HepG2 (cell line): ENCODE measurements around the gene AKAIN1. TPM values are rescaled to one million over a fixed set of nuclear protein-coding genes. Genes with fewer than 3 reads are reported as not detected.

Source experiments
- ATAC-seq: fragments of 200-7000 bp; cut with Tn5 transposase; 3 replicates; pipeline ENCODE4 v1.9.1; 2020; ENCODE audit warnings: mild to moderate bottlenecking, moderate library complexity
- BruUV-seq: library from RNA; stranded (reverse); fragments of 400-500 nt; replicated peaks from 2 replicates; lab custom pipeline; 2021; lab: Mats Ljungman, UMichigan
- CTCF ChIA-PET: fragments of 300-600 bp; formaldehyde crosslinking; extraction: SDS; loops from one replicate; lab custom pipeline; 2021; ENCODE audit warnings: low total read pairs, inconsistent platforms, low intra/inter-chr PET ratio; lab: Yijun Ruan, JAX
- POLR2A ChIA-PET: fragments of 350-600 bp; sonication (Branson Sonifier 250); formaldehyde crosslinking; loops from one replicate; lab custom pipeline; 2020; ENCODE audit warnings: antibody characterized with exemption, inconsistent platforms; lab: Yijun Ruan, JAX
- DNase-seq: peaks from one replicate; pipeline ENCODE4 v3.0.0-alpha.2; 2015; ENCODE audit warnings: low spot score
- FAIRE-seq: peaks from 3 replicates; lab custom pipeline; 2011; peaks lifted over from hg19 to GRCh38; lab: Jason Lieb, UNC
- H2AFZ ChIP-seq: one replicate; pipeline ENCODE4 v1.6.1; 2011; ENCODE audit warnings: low read length, inconsistent platforms
- H3K27ac ChIP-seq: fragments of 300-600 bp; 3 replicates; pipeline ENCODE4 v1.8.0; 2011; ENCODE audit warnings: mixed run types, mild to moderate bottlenecking, mixed read lengths, low read length, inconsistent platforms; ENCODE audit not compliant: insufficient read depth; ENCODE audit errors: extremely low read length
- H3K27me3 ChIP-seq, 2 experiments: fragments of 200-600 bp in 1 of 2; 2 replicates in 1 of 2; 3 replicates in 1 of 2; pipeline versions ENCODE4 v1.6.0 to v1.8.0; 2011; ENCODE audit warnings: low read length in 2 of 2, mild to moderate bottlenecking in 2 of 2, moderate library complexity in 2 of 2, inconsistent platforms in 1 of 2; ENCODE audit not compliant: insufficient read depth in 2 of 2, control insufficient read depth in 1 of 2
- H3K36me3 ChIP-seq, 2 experiments: fragments of 200-600 bp in 1 of 2; replicated peaks in 1 of 2; 2 replicates in 1 of 2; 3 replicates in 1 of 2; pipeline versions ENCODE4 v1.5.1 to v1.8.0; 2011; ENCODE audit warnings: low read length in 2 of 2, inconsistent platforms in 1 of 2; ENCODE audit not compliant: insufficient read depth in 2 of 2, control insufficient read depth in 1 of 2
- H3K4me1 ChIP-seq: 2 replicates; pipeline ENCODE4 v1.5.1; 2012; ENCODE audit warnings: low read length, inconsistent platforms; ENCODE audit not compliant: insufficient read depth
- H3K4me2 ChIP-seq: 2 replicates; pipeline ENCODE4 v1.6.0; 2011; ENCODE audit warnings: low read depth, low read length, inconsistent platforms
- H3K4me3 ChIP-seq, 3 experiments: fragments of 200-600 bp in 1 of 3; sonication (generic), shearing (Covaris generic) in 1 of 3; replicated peaks in 1 of 3; 2 replicates each; pipeline ENCODE4 v1.5.1; 2011 to 2016; ENCODE audit warnings: low read length in 3 of 3, inconsistent platforms in 2 of 3, low read depth in 2 of 3, mild to moderate bottlenecking in 2 of 3, control low read depth in 1 of 3, mixed read lengths in 1 of 3; ENCODE audit not compliant: insufficient read depth in 1 of 3
- H3K79me2 ChIP-seq: one replicate; pipeline ENCODE4 v1.6.1; 2011; ENCODE audit warnings: low read length, inconsistent platforms; ENCODE audit not compliant: insufficient read depth
- H3K9ac ChIP-seq: 2 replicates; pipeline ENCODE4 v1.6.0; 2011; ENCODE audit warnings: mild to moderate bottlenecking, low read depth, low read length, inconsistent platforms; ENCODE audit not compliant: insufficient read depth
- H3K9me3 ChIP-seq: 2 replicates; pipeline ENCODE4 v1.5.1; 2012; ENCODE audit warnings: mild to moderate bottlenecking, low read length
- H4K20me1 ChIP-seq: 2 replicates; pipeline ENCODE4 v1.6.0; 2011; ENCODE audit warnings: inconsistent platforms, mild to moderate bottlenecking, low read length, moderate library complexity; ENCODE audit not compliant: insufficient read depth
- ATF1 ChIP-seq: IDR thresholded peaks from 2 replicates; pipeline ENCODE4 v1.6.1; 2016; ENCODE audit warnings: mild to moderate bottlenecking, control low read depth
- CC2D1A ChIP-seq: sonication (generic); formaldehyde crosslinking; IDR thresholded peaks from 2 replicates; pipeline ENCODE4 v1.8.1; 2023; ENCODE audit warnings: mild to moderate bottlenecking, missing genetic modification reagents
- EEA1 ChIP-seq: sonication (generic); formaldehyde crosslinking; IDR thresholded peaks from 2 replicates; pipeline ENCODE4 v1.5.1; 2020; ENCODE audit warnings: mild to moderate bottlenecking, missing genetic modification reagents, borderline replicate concordance
- ERF ChIP-seq: IDR thresholded peaks from 2 replicates; pipeline ENCODE4 v1.6.1; 2018; ENCODE audit warnings: missing biosample characterization, missing genetic modification reagents
- HOXA9 ChIP-seq: sonication (generic); formaldehyde crosslinking; IDR thresholded peaks from 2 replicates; pipeline ENCODE4 v1.8.1; 2022; ENCODE audit warnings: missing genetic modification reagents, mild to moderate bottlenecking, moderate library complexity, borderline replicate concordance
- IRF2 ChIP-seq: IDR thresholded peaks from 2 replicates; pipeline ENCODE4 v1.6.1; 2018; ENCODE audit warnings: missing genetic modification reagents, missing compliant biosample characterization
- KDM6A ChIP-seq: IDR thresholded peaks from 2 replicates; pipeline ENCODE4 v1.6.1; 2016; ENCODE audit warnings: low read depth
- KLF9 ChIP-seq: IDR thresholded peaks from 2 replicates; pipeline ENCODE4 v1.6.1; 2016; ENCODE audit warnings: low read depth
- NCOA5 ChIP-seq: sonication (generic); formaldehyde crosslinking; IDR thresholded peaks from 2 replicates; pipeline ENCODE4 v1.4.0; 2020; ENCODE audit warnings: missing genetic modification reagents
- RARG ChIP-seq: sonication (generic); formaldehyde crosslinking; IDR thresholded peaks from 2 replicates; pipeline ENCODE4 v1.4.0; 2020; ENCODE audit warnings: low read depth, mild to moderate bottlenecking, missing genetic modification reagents
- RELA ChIP-seq: sonication (generic); formaldehyde crosslinking; IDR thresholded peaks from 2 replicates; pipeline ENCODE4 v1.4.0; 2020; ENCODE audit warnings: missing genetic modification reagents
- TEAD2 ChIP-seq: sonication (generic); formaldehyde crosslinking; IDR thresholded peaks from 2 replicates; pipeline ENCODE4 v1.9.0; 2021; ENCODE audit warnings: missing genetic modification reagents
- ZMAT3 ChIP-seq: sonication (generic); formaldehyde crosslinking; conservative IDR thresholded peaks from 2 replicates; pipeline ENCODE4 v1.7.0; 2021; ENCODE audit warnings: missing genetic modification reagents
- ZNF326 ChIP-seq: sonication (generic); formaldehyde crosslinking; IDR thresholded peaks from 2 replicates; pipeline ENCODE4 v1.4.0; 2020; ENCODE audit warnings: missing genetic modification reagents, borderline replicate concordance
- ZNF432 ChIP-seq: sonication (generic); formaldehyde crosslinking; IDR thresholded peaks from 2 replicates; pipeline ENCODE4 v1.5.0; 2020; ENCODE audit warnings: missing genetic modification reagents, mild to moderate bottlenecking, borderline replicate concordance
- ZNF773 ChIP-seq: sonication (generic); formaldehyde crosslinking; IDR thresholded peaks from 2 replicates; pipeline ENCODE4 v1.4.0; 2020; ENCODE audit warnings: missing genetic modification reagents, borderline replicate concordance
- WGBS: methylation state at CpG from one replicate; pipeline ENCODE4 v1.1.6; 2017; ENCODE audit warnings: low lambda C conversion rate; 5-methylcytosine and 5-hydroxymethylcytosine counted together
- in situ Hi-C: cut with HindIII; loops from 2 replicates; pipeline ENCODE4 v1.10.0; 2017; ENCODE audit warnings: low pct_unique_long_range_greater_than_20kb; ENCODE audit not compliant: extremely low pct_ligation_motif_present
- intact Hi-C: fragments of 100-400 bp; cut with micrococcal nuclease; formaldehyde crosslinking; loops from one replicate; pipeline ENCODE4 v1.10.0; 2022; ENCODE audit not compliant: unreplicated experiment
- polyA plus RNA-seq, 8 experiments: library from polyadenylated mRNA; depleted of rRNA in 3 of 8; stranded (reverse) in 7 of 8; unstranded in 1 of 8; fragments of >200 nt; fragmentation: Illumina TruSeq in 4 of 8; extraction: Trizol in 4 of 8; gene quantifications; 2 replicates each; pipeline versions ENCODE4 v1.2.1 to v1.2.3, GENCODE V29; 2011 to 2016; ENCODE audit warnings: low read depth in 4 of 8, missing spikeins in 1 of 8, mixed read lengths in 1 of 8; ENCODE audit not compliant: insufficient read depth in 1 of 8
- total RNA-seq, 5 experiments: library from RNA; depleted of rRNA; stranded (reverse); fragments of >200 nt; fragmentation: Illumina TruSeq; extraction: Trizol; gene quantifications; 2 replicates each; pipeline ENCODE4 v1.2.3, GENCODE V29; 2016; ENCODE audit warnings: low read depth in 1 of 5
- TF ChIP-seq, protein P1 (sequence below): fragments of 450-650 bp; IDR thresholded peaks from 2 replicates; pipeline ENCODE4 v1.6.1; 2016

Gene AKAIN1
- total and polyA plus RNA-seq, 2 of the 13 experiments (the other 11 are each of a cell fraction or from before 2014, with no cell fraction given): not detected

GRCh38 chr18:5155218-5155906, 41.7 kb downstream of the AKAIN1 start:
- H4K20me1 ChIP-seq: no peaks in the 10 kb centered on the region
- H3K79me2 ChIP-seq: no peaks in the 10 kb centered on the region
- ChIA-PET CTCF (no interaction called here), POLR2A (no interaction called here)
- no peak for DNase-seq
- intact Hi-C loops (no loop called here), in situ Hi-C loops (no loop called here)
- H3K9me3 ChIP-seq: no peaks in the 10 kb centered on the region
- no peaks in the 10 kb centered on the region for H3K4me1 ChIP-seq
- no TSS peak for BruUV-seq
- no peak overlapping the region for H2AFZ ChIP-seq
- no peak for FAIRE-seq
- H3K4me3 ChIP-seq: no peak overlapping the region
- no peak overlapping the region for H3K27ac ChIP-seq
- peaks cover 0 to 9% of the 10 kb centered on the region in 2 experiments; a peak in 3 of 5 replicates for H3K27me3 ChIP-seq
- H3K4me2 ChIP-seq: no peak overlapping the region
- H3K36me3 ChIP-seq: no peaks in the 10 kb centered on the region
- TF ChIP-seq CC2D1A (CRISPR knock-in tag): no peak
- TF ChIP-seq ATF1: no peak
- TF ChIP-seq NCOA5: no peak
- TF ChIP-seq ERF (CRISPR knock-in tag): no peak
- TF ChIP-seq RELA: no peak
- no peak for TF ChIP-seq RARG (CRISPR knock-in tag)
- TF ChIP-seq TEAD2: no peak
- TF ChIP-seq ZNF773: no peak
- TF ChIP-seq, all 625 proteins: peak for 0
- ATAC-seq: no peak
- WGBS: 7% methylated on average over 10 of the region's 17 CpGs
- no peak overlapping the region for H3K9ac ChIP-seq

DNA sequence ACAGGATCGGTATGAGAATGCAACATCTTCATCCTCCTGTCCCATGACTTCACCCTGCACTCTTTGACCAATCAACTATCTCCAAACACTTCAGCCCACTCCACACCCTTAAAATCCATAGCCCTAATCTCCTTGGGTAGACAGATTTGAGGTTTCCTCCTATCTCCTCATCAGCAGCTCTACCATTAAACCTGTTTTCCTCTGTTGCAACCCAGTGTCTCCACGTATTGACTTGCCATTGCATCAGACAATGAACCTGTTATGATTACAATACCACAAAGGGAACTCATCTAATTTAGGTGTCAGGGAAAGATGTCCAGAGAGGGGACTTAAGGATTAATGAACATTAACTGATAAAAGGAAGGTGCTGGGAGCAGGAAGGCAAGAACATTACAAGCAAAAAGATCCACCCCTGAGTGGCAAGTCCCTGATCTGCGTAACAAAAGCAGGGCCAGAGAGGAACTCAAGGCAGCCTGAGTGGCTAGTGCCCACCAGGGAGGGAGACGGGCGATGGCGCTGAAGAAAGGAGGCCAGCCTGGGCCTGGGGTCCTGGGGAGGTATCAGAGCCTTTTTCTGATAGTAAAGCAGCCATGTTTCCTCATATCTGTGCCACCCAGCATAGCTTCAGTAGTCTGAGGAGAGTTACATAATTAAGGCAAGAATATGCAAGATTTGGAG, 44.6 kb downstream of the AKAIN1 start:
- Histone ChIP-seq H3K36me3 (no peaks in the 10 kb centered on the region), H3K27me3 (peaks cover 0 to 9% of the 10 kb centered on the region in 2 experiments; a peak in 2 of 5 replicates), H4K20me1 (no peaks in the 10 kb centered on the region), H3K9me3 (no peaks in the 10 kb centered on the region), H3K9ac (no peak overlapping the region), H3K4me2 (no peak overlapping the region), H3K27ac (no peak overlapping the region), H2AFZ (no peak overlapping the region), H3K79me2 (no peaks in the 10 kb centered on the region), H3K4me3 (no peak overlapping the region), H3K4me1 (no peaks in the 10 kb centered on the region)
- POLR2A ChIA-PET: no interaction called here
- TF ChIP-seq ZNF432 (no peak), KDM6A (CRISPR knock-in tag) (no peak), ZNF326 (no peak), ZMAT3 (no peak), IRF2 (CRISPR knock-in tag) (no peak), EEA1 (CRISPR knock-in tag) (no peak), HOXA9 (CRISPR knock-in tag) (no peak), KLF9 (CRISPR knock-in tag) (no peak)
- TF ChIP-seq, protein P1, sequence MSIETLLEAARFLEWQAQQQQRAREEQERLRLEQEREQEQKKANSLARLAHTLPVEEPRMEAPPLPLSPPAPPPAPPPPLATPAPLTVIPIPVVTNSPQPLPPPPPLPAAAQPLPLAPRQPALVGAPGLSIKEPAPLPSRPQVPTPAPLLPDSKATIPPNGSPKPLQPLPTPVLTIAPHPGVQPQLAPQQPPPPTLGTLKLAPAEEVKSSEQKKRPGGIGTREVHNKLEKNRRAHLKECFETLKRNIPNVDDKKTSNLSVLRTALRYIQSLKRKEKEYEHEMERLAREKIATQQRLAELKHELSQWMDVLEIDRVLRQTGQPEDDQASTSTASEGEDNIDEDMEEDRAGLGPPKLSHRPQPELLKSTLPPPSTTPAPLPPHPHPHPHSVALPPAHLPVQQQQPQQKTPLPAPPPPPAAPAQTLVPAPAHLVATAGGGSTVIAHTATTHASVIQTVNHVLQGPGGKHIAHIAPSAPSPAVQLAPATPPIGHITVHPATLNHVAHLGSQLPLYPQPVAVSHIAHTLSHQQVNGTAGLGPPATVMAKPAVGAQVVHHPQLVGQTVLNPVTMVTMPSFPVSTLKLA: no peak
- no peak for FAIRE-seq
- DNase-seq: no peak
- intact Hi-C loops (no loop called here), in situ Hi-C loops (no loop called here)
- no TSS peak for BruUV-seq
- CTCF ChIA-PET: no interaction called here
- WGBS: 9% methylated on average over 6 of the region's 6 CpGs
- no peak for ATAC-seq
